Transverse colon (tissue), 4 donors: ENCODE data around the gene SH2D2A.

ENCODE experiments used
- CTCF ChIP-seq, 5 experiments: fragments of 200-600 bp in 3 of 5; fragments of 450-650 bp in 2 of 5; sonication (generic) in 3 of 5; IDR thresholded peaks; 1 replicate in 2 of 5; 2 replicates in 3 of 5; pipeline ENCODE4 v1.5.1; 2016 to 2017; ENCODE audit warnings: antibody characterized with exemption in 5 of 5, inconsistent platforms in 3 of 5, mild to moderate bottlenecking in 2 of 5, moderate library complexity in 1 of 5
- POLR2A ChIP-seq: fragments of 450-650 bp; IDR thresholded peaks from one replicate; pipeline ENCODE4 v1.6.1; 2016; ENCODE audit warnings: antibody characterized with exemption, mild to moderate bottlenecking, moderate library complexity
- POLR2AphosphoS5 ChIP-seq, 3 donors: sonication (generic); formaldehyde crosslinking; IDR thresholded peaks; one replicate each; pipeline ENCODE4 v1.6.1; 2016; ENCODE audit warnings: antibody characterized with exemption in 3 of 3

- no peak for TF ChIP-seq CTCF (IDR thresholded peaks at IDR 0.05)
- peak; percentile 45 for TF ChIP-seq POLR2A
- TF ChIP-seq POLR2AphosphoS5 (IDR thresholded peaks at IDR 0.05) = no peak
Measured at GRCh38 chr1:156766298-156767100, 50.1 kb downstream of the SH2D2A start.
